H1 (cell line): ENCODE data around the gene RERE. TPM values are rescaled to one million over a fixed set of nuclear protein-coding genes. Genes with fewer than 3 reads are reported as not detected.

Experiments used
- RBBP5 ChIP-seq: IDR thresholded peaks from 2 replicates; pipeline ENCODE4 v1.7.1; 2012; ENCODE audit warnings: low read depth, mild to moderate bottlenecking, inconsistent platforms, low read length, moderate library complexity, borderline replicate concordance
- polyA plus RNA-seq, 7 experiments: library from polyadenylated mRNA; depleted of rRNA in 3 of 7; stranded (reverse) in 5 of 7; unstranded in 2 of 7; fragments of >200 nt in 5 of 7; fragments of 200-250 nt in 2 of 7; gene quantifications; 1 replicate in 5 of 7; 2 replicates in 1 of 7; 4 replicates in 1 of 7; pipeline versions ENCODE4 v1.2.1 to v1.2.3, GENCODE V29; 2011 to 2013; ENCODE audit warnings: missing spikeins in 2 of 7, mixed read lengths in 2 of 7
- total RNA-seq: library from RNA; stranded (reverse); fragmentation: NEBNext Ultra II Directional; extraction: Animal tissue kit (Norgen Biotek cat#: 25700); gene quantifications from 2 replicates; pipeline ENCODE4 v1.2.1, GENCODE V29; 2021

Gene RERE
- total and polyA plus RNA-seq, 2 of the 8 experiments (the other 6 are each of a cell fraction or from before 2014, with no cell fraction given) = 15.3 to 142 TPM

DNA sequence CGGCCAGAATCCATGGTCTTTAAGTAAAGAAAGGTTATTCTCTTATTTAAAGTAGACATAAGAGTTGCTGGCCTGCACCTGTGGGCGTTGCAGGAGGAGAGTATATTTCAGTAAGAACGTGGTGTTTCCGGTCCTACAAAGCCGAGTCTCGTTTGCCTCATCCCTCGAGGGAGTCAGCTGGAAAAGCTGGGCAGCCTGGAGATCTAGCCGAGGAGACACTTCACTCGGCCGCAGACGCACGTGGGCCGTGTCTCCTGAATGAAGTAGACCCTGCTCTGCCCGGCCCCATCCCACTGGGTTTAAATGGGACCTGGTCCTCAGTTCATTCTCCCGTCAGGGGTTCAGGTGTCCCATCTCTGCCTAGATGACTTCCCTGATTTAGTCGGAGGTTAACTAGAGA, 484.6 kb downstream of the RERE start (continued):
- no peak for TF ChIP-seq RBBP5
